ENCODE measurements around the gene STK39.
A peak's percentile ranks its signal among the peaks of the same experiment; 100 is the strongest.
"Not testable (repeated sequence)": the region's sequence is repeated elsewhere in the genome, so short reads cannot be mapped to it uniquely, and the experiment has no call there.

STK39 gene

DNA sequence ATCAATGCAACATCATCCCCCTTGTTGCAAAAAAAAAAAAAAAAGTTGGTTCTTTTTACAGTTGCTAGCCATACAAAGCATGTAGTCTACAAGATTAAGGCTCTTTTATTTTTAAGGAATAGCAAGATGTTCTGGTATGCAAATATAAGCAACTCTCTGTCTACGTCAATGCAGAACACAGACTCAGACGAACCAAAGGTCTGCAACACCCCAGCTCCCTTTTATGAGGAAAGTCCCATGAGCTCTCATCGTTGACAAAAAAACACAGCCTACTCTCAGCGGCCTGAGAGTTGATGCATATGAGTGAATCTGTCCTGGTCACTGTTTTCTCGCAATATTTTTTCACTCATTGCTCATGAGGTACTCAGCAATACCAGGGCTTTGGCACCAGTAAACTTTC is 112.9 kb downstream of the STK39 start:
- DNase-seq, result no peak

DNA sequence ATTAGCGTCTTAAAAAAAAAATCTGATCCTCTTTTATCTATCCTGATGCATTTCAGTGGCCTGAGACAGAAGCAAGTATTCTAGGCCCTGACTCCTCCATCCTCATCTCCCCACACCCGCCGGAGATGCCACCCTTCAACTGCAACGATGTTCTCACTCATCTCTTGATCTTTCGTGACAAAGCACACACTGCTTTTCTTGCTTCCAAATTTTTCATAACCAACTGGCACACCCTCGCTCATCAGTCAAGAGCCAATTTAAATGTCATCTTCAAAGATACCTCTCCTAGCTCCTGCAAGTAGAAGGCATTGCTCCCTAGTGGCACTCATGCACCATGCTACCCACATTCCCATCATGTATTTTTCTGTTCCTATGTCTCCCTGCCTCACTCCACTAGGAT is 115.0 kb downstream of the STK39 start:
- DNase-seq, result no peak

DNA sequence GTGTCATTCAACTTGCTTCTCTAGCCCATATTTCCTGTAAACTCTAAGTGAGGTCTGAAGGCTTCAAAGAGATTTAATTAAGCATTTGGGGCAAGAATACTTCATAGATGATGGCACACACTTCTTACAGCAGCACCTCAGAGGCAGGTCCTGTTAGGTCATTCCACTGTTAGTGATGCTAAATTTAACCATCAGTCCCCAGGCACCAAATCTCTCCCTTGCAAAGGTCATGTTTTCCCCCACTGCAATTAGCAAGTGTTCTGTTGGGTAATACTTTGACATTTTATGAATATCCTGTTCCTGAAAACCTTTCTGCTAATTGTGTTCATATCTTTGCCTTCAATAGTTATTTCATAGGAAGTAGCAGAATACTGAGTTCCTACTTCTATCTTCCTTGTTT is 117.0 kb downstream of the STK39 start:
- no peak for DNase-seq

DNA sequence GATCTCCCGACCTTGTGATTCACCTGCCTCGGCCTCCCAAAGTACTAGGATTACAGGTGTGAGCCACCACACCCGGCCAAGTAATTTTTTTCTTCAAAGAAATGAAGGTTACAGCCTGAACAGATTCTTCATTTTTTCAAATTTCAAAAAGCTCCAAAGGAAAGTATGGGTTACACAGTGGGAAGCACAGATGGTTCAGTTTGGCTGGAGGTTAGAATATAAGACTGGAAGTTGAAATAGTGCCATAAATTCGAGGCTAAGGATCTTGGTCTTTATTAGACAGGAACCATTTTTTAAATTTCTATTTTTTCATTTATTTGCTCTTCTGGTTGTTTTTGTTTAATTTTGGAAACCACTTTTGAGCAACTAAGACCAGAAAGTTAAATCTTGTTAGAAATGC is 120.0 kb downstream of the STK39 start:
- DNase-seq, result no peak

DNA sequence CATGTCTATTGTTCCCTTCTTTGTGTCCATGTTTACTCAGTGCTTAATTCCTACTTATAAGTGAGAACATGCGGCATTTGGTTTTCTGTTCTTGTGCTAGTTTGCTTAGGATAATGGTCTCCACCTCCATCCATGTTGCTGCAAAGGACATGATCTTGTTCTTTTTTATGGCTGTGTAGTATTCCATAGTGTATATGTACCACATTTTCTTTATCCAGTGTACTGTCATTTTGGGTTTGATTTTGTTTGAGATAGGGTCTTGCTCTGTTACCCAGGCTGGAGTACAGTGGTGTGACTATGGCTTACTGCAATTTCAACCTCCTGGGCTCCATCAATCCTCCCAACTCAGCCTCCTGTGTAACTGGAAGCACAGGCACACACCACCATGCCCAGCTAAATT is 125.2 kb downstream of the STK39 start:
- DNase-seq, result not testable (repeated sequence)

DNA sequence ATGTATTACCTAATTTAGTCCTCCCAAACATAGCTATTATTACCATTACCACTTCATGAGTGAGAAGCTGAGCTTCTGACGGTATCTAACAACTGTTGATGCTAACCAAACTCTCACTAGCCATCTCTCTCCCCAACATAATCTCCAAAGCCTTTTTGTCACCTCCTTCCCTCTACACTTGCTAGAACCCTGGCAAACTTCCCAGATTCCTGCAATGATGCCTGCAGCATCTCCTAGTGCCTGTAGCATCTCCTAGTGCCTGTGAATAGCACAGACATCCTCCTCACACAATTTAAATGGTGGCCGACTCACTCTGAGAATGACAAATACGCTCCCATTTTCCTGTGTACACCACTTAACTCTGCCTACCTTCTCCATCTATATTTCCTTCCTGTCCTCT is 126.7 kb downstream of the STK39 start:
- no peak for DNase-seq

DNA sequence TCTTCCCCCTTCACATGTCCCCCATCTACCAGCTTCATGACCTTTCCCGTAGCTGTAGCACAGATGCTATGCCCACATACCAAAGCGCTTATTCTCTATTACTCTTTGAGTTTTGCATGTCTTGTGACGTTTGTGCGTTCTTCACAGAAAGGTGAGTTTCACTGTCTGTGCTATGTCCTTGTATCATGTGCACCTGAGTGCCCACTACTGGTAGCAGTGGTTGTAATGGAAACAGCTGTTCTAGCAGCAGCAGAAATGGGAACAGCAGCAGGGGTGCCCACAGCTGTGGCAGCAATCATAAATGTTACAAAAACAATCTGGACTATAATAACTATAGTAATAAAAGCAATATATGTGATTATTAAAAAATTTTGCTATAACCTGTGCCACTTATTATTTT is 127.1 kb downstream of the STK39 start:
- DNase-seq, result no peak

DNA sequence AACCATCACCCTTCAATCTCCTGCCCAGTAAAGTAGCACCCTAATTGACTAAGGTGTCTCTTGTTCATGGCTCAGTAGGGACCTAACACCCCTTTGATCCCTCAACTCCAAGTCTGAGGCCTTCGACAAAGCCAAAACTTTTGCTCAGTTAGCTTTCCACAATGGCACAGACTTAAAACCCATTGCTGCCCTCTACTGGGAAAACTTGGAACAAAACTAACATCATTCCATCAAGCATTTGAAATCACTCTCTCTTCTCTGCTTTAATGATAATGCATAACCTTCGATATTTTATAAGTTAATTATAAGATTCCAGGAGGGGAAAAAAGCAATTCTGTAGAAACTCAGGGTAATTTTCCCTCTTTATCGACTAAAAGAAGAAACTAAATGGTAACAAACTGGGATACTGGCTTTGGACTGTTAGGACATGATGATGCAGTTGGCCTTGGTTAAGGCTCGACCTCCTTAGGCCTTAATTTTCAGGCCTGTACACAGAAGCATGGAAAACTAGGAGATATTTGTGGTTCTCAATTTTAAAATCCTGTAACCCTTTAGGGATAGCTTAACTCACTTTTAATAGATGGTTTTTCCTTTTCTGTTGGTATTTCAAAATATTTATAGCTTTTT is 127.8 kb downstream of the STK39 start:
- no peak for DNase-seq

DNA sequence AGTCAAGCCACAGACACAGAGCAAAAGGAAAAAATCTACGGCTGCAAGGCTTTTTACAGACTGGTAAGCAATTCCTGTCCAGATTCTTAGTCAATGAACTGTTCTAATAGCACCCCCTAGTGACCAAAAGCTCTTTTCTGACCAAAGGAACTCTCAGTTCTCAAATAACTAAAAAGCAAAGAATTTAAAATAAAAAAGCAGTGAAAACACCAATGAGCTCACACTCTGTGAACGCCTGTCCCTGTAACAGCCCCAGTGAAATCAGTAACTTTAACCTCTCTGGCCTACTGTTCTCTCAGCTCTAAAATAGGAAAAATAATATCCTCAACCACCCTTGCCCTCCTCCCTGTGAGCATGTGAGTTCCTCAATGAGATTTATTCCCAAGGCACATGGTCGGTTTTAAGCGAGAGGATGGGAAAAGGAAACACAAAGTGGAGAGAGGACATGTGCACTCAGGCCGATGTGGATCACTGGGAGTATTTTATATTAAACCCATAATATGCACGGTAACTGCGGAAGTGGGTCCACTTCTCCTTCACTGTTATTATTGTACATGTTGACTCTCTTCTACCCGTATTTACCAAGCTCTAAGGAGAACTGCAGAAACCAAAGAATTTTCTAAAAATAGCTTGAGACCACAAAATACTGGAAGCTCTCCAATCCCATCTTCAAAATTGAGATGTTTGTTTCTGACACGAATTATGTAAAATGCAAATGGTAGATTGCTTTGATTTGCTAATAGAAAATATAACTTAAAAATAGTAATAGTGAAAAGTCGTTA is 128.5 kb downstream of the STK39 start:
- DNase-seq, result peak; percentile 25

DNA sequence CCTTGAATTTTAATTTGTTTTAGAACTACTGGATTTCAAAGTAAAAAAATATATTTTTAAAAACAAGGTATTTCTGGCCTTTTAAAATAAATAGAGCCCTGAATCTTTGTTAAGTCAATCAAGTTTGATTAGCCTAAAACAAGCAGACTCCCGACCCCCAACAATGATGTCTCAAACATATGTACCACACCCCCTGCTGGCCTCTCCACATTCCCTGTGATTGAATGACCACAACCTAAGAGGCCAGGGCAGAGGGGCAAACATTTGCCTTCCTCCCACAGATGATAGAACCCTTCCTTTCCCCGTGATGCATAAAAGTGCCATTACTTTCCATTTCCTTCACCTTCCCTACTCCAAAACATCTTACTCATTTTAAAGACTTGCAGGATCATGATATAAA is 130.9 kb downstream of the STK39 start:
- DNase-seq, result no peak

DNA sequence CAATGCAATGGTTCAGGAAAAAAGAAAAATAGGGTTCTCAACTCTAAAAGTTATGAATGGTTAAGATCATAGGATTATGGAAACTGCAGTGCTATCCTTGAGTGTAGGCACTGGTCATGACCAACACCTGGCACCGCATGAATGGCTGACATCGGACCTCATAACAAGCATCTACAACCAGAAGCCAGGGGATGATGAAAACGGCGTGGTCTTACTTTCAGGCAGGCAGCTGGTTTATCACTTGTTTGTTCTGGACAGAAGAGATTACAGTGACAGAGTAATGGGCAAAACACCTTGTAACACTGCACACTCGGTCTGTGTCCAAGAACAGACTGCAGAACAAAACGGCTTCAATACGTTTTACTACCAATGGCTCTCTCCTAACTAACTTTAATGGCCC is 132.8 kb downstream of the STK39 start:
- DNase-seq, result no peak

DNA sequence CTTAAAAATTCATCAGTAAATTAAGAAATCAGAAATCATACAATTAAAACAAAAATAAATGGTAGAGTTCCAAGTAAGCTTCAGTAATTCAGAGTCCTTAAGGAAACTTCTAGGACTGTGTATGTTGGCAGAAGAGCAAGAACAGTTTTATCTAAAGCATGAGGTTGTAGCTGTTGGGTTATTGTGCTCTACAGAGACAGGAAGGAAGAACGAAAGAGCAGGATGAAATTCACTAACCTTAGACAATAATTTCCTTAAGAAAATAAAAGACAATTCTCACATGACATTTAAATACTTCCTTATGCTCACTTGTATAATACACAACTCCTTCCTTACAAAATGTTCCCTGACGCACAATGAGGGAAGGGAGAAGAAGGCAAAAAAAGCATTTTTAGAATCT is 133.4 kb downstream of the STK39 start:
- no peak for DNase-seq

DNA sequence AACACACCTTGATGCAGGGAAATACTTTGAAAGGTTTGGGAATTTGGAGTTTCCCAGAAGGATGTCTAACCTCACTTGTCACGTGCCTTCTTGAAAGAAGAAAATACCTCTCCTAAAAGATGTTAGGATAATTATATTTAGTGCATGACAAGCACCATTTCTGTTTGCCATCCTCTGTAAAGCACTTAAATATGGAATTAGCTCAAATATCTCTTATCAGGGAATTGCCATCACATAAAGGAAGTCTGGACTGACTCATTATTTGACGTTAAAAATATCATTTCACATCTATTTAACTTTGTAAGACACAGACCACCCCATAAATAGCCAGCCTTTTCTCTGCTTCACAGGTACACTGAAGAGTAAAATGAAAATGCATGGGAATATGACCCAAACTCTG is 140.1 kb downstream of the STK39 start:
- DNase-seq, result no peak

DNA sequence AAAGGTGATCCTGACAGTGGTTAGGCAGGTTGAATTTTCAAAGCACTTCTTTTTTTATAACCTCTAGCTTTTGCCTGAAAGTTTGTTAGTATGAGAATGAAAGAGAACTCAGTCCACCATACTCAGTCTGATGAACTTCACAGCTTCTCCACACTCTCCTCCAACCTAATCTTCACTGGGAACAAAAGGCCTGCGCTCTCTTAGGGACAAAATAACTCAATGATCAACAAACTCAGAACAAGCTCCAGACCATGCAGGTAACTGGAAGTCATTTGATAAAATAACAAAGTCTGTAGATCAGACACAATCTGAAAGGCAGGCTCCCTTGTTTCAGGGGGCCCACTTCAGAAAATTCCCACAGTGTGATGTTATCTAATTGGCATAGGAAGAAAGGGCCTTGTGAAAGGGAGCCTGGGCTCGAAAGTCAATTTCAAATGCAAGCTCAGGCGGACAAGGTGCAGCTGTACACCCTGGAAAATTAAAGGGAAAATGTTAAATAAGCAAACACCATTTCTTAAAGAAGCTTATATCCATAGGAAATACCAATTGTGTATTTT is 142.2 kb downstream of the STK39 start:
- no peak for DNase-seq

DNA sequence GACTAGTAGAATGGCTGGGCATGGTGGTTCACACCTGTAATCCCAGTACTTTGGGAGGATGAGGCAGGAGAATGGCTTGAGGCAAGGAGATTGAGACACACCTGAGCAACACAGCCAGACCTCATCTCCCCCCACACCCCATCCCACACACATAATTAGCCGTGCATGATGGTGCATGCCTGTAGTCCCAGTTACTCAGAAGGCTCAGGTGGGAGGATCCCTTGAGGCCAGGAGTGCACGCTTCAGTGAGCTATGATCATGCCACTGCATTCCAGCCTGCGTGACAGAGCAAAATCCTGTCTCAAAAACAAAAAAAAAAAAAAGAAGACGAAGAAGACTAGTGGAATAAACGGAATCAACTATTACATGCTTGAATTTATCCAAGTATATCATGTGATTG is 150.0 kb downstream of the STK39 start:
- no peak for DNase-seq

DNA sequence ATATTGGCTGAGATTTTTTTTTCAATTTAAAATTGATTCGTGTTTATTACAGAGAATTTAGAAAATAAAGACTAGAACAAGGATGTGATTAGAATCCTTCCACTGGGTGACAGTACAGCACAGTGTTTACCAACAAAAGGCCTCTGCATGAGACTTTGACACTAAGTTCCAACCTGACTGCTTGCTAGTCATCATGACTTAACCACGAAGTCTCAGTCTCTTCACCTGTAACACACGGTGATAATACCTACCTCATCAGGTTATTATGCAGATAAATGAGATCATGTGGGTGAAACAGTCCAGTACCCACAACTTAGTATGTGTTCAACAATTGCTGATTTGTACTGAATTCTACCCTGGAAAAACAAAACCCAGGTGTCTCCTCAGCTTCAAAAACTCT is 151.2 kb downstream of the STK39 start:
- no peak for DNase-seq

DNA sequence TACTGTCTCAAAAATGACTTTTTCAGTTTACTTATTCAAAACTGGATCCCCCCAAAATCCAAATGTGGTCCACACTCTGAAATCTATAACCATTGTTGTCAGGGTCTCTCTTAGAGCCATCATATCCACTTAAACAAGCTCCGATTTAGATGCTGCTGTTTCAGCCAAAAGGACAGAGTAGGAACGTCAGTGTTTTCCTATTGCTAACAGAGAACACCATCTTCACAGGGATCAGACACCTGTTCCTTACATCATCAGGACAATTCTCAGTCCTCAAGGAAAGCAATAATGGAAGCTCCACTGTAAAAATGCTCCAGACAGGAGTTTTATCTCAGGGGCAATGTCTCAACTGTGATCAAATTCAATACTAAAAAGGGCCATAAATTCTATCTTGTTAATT is 155.4 kb downstream of the STK39 start:
- DNase-seq, result no peak

DNA sequence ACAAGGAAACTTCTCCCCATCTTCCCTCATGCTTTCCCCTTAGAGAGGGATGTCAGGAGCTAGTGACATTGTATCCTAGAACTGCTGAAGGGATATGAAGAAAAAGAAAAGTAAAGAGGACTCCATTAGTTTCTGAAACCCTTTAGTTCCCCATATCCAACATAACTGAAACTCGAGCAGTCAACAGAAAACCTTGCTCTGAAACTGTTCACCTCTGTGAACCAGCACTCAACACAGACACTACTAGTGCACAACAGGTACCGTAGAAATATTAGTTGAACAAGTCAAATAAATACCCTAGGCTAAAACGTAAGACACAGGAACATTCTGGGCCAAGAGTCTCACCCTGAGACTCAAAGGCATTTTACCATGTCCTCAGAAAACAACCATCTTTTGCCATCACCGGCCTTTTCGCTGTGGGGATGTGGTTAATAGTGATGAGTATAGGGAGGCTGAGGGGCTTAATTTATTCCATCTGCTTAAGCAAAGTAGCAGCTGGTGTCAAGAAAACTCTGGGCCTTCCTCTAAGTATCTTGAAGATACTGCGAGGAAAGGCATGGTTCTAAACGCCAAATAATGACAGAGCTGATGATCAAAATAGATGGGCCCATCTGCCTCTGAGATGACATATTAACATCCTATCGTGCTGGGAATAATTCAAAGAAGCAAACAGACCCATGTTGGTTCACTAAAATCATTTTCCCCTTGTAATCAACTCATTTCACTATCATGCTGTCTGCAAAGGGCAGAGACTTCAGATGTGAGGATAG is 156.8 kb downstream of the STK39 start:
- no peak for DNase-seq

DNA sequence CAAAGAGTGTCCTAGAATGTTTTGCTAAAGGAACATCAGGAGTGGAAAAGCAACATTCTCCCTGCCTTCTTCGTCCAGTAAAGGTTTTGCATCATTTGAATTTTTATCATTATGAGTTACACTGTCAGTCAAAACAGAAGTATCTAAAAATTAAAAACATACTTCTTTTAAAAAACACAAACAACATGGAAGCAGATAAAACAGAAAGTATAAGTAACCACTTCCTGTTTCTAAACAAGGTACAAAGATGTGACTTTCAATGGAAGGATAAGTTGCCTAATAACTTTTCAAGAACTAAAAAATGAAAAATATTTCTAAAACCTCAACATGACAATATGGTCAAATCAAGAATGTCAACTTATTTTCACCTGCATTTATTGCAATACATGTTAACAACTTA is 158.2 kb downstream of the STK39 start:
- no peak for DNase-seq

DNA sequence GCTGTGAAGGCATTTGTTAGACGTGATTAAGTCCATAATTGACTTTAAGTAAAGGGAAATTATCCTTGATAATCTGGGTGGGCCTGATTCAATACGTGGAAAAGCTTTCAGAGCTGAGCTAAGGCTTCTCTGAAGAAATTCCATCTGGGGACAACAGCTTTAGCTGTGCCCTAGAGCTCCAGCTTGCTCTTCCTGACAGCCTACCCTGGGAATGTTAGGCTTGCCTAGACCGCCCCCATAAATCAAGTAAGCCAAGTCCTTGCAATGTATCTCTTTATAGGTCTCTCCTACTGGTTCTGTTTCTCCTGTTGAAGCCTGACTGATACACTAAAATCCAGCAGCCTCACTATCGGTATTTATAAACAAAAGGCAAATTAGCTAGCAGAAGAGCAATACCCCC is 160.0 kb downstream of the STK39 start:
- no peak for DNase-seq

DNA sequence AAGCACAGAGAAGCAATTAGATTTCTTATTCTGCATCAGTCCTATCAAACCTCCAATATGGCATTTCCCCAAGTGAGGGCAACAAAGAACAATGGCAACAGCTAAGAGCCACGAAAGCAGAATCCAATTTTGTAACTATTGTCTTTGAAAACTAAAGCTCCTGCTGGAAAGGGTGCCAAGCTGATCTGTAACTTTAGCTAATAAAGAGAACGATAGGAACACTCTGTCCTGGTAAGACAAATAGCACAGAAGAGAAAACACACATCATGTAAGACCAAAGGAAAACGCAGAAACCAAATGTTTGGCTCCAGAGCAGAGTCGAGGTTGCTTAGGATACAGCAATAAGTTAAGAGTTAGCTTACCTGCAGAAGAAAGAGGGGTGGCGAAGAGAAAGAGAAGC is 160.5 kb downstream of the STK39 start:
- DNase-seq, result no peak

DNA sequence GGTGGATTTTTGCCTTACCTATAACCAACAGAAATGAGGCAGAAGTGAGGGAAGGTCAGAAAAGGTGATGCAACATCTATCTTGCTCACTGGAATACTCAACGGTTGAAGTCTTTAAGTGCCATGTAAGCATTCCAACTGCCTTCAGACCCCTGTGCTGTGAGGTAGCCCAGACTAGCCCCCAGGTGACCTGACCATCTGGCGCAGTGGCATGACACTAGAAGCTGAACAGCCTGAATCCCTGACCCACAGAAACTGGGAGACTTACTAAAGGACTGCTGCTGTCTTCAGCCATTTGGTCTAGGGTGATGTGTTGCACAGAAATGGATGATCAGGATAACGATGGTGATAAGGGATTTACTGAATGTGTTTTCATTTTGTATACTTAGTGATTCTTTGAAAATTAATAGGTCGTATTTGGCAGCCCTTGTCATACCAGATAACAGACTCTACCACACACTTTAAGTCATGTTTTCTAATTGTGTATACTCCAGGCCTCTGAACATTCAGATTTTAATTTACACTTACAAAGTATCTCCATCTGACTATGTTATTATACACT is 161.5 kb downstream of the STK39 start:
- no peak for DNase-seq

DNA sequence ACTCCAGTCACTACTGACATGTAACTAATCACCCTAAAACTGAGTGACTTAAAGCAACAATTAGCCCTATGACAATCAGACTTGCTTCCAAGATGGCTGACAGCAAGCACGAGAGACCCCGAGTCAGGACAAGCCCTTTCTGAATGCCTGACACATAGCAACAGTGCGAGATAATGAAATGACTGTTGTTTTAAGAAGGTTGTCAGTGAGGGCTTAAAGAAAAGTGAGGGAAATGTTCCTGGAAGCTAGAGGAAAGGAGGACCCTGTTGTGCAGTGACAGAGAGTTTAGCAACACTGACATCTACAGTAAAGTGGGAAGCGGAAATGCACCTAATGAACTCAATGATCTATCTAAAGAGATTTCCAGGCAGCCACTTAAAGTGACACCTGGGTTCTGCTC is 163.1 kb downstream of the STK39 start:
- no peak for DNase-seq
